Ovary (tissue), 9 donors: Measurements from ENCODE around the gene LGALS1. TPM values are rescaled to one million over a fixed set of nuclear protein-coding genes. Genes with fewer than 3 reads are reported as not detected.

Experiments
- DNase-seq, 5 donors: peaks; one replicate each; pipeline ENCODE4 v3.0.0-alpha.2; 2019 to 2020
- H3K27ac ChIP-seq, 2 donors: fragments of 200-600 bp; one replicate each; pipeline versions ENCODE4 v1.5.1 to v1.8.0; 2019 to 2022
- H3K27me3 ChIP-seq: fragments of 200-600 bp; one replicate; pipeline ENCODE4 v1.8.0; 2022
- H3K36me3 ChIP-seq: fragments of 200-600 bp; sonication (generic); one replicate; pipeline ENCODE4 v1.5.1; 2019
- H3K4me1 ChIP-seq: one replicate; pipeline ENCODE4 v1.8.1; 2013; ENCODE audit warnings: mild to moderate bottlenecking, moderate library complexity; ENCODE audit not compliant: insufficient read depth
- H3K4me3 ChIP-seq: fragments of 200-600 bp; sonication (generic); one replicate; pipeline ENCODE4 v1.5.1; 2017
- H3K9me3 ChIP-seq, 2 donors: fragments of 200-600 bp in 1 of 2; sonication (generic) in 1 of 2; one replicate each; pipeline versions ENCODE4 v1.5.1 to v1.8.1; 2013 to 2019; ENCODE audit warnings: mild to moderate bottlenecking in 1 of 2, moderate library complexity in 1 of 2
- EP300 ChIP-seq: sonication (generic); formaldehyde crosslinking; IDR thresholded peaks from one replicate; pipeline ENCODE4 v1.6.1; 2017; ENCODE audit warnings: antibody characterized with exemption
- POLR2A ChIP-seq: fragments of 450-650 bp; IDR thresholded peaks from one replicate; pipeline ENCODE4 v1.6.1; 2017; ENCODE audit warnings: antibody characterized with exemption, mild to moderate bottlenecking, moderate library complexity
- WGBS, 3 donors: extraction: QIAGEN DNeasy Blood & Tissue Kit in 1 of 3; methylation state at CpG; one replicate each; pipeline versions ENCODE4 v1.1.5 to v1.1.7; 2013 to 2017; 5-methylcytosine and 5-hydroxymethylcytosine counted together
- intact Hi-C, 4 donors: fragments of 100-400 bp; cut with DNase I; formaldehyde crosslinking; loops; one replicate each; pipeline versions ENCODE4 v1.11.0 to v1.15.1; 2022 to 2023
- polyA plus RNA-seq, 2 donors: library from polyadenylated mRNA; stranded (reverse); fragments of 200-250 nt in 1 of 2; fragments of 350-450 nt in 1 of 2; fragmentation: Illumina TruSeq in 1 of 2; extraction: RNeasy Lipid Tissue Mini Kit (QIAGEN cat#74804) in 1 of 2; gene quantifications; one replicate each; pipeline ENCODE4 v1.2.3, GENCODE V29; 2013 to 2014
- total RNA-seq, 7 donors: library from RNA; depleted of rRNA in 2 of 7; stranded (reverse); fragments of >200 nt in 2 of 7; fragmentation: NEBNext Ultra II Directional in 3 of 7; extraction: Animal tissue kit (Norgen Biotek cat#: 25700) in 3 of 7; gene quantifications; one replicate each; pipeline versions ENCODE4 v1.1.0 to v1.2.4, GENCODE V29; 2016 to 2023
- TF ChIP-seq, protein P1 (sequence below), 3 donors: fragments of 450-650 bp in 2 of 3; fragments of 200-600 bp in 1 of 3; IDR thresholded peaks; one replicate each; pipeline versions ENCODE4 v1.5.1 to v1.8.0; 2016 to 2022; ENCODE audit warnings: antibody characterized with exemption in 3 of 3, mild to moderate bottlenecking in 1 of 3
- donor health status: DM: no; HTN: no; CAD: no; lungs with moderate emphysema.
- donor health status: DM: no; HTN: no; CAD: no.
- donor health status: Bipolar disorder and iron deficiency.
- donor health status: DM: yes; HTN: yes; CAD: no.
- donor health status: DM: no; HTN: no; CAD: no.
- donor health status: DM: yes; HTN: yes; CAD: no.

LGALS1 gene
- total and polyA plus RNA-seq, 9 donors = 331 to 1,819 (median 1,125) TPM

DNA sequence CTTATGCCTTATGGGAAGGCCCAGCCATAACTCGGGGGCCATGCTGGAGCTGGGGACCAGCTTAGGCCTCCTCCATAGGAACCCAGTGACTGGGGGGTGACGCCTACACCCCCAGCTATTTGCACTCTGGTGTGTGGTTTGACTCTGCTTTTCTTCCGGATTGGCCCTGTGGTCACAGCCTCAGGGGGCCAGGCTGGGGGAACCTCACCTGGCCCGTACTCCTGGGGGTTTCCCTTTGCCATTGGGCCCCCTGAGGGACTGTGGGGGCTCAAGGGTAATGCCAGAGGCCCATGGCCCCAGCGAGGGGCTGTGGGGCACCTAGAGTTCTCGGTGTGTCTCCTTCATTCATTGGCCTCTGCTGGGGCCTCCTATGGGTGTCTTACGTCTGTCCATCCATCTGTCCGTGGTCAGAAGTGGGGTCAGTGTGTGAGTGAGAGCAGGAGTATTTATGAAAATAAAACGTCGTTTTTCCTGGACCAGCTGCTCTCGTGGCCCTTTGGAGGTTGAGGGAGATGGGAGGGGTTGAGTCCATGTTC, 42.3 kb upstream of the LGALS1 start:
- no peaks in the 10 kb centered on the region for H3K36me3 ChIP-seq
- intact Hi-C loops = no loop called here
- TF ChIP-seq, protein P1, sequence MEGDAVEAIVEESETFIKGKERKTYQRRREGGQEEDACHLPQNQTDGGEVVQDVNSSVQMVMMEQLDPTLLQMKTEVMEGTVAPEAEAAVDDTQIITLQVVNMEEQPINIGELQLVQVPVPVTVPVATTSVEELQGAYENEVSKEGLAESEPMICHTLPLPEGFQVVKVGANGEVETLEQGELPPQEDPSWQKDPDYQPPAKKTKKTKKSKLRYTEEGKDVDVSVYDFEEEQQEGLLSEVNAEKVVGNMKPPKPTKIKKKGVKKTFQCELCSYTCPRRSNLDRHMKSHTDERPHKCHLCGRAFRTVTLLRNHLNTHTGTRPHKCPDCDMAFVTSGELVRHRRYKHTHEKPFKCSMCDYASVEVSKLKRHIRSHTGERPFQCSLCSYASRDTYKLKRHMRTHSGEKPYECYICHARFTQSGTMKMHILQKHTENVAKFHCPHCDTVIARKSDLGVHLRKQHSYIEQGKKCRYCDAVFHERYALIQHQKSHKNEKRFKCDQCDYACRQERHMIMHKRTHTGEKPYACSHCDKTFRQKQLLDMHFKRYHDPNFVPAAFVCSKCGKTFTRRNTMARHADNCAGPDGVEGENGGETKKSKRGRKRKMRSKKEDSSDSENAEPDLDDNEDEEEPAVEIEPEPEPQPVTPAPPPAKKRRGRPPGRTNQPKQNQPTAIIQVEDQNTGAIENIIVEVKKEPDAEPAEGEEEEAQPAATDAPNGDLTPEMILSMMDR (IDR thresholded peaks at IDR 0.05) = no peak
- TF ChIP-seq POLR2A = no peak
- TF ChIP-seq EP300 = no peak
- H3K4me3 ChIP-seq = no peak overlapping the region
- H3K4me1 ChIP-seq = peaks cover 16% of the 10 kb centered on the region
- peak overlapping the region; percentile 78 to 84 for H3K27ac ChIP-seq
- no peaks in the 10 kb centered on the region for H3K9me3 ChIP-seq
- WGBS, 3 donors = 21 to 38% (median 27%) methylated on average over 9 to 11 of the region's 11 CpGs
- no peaks in the 10 kb centered on the region for H3K27me3 ChIP-seq
- DNase-seq = peak in 1 of 5 donors; percentile 56

DNA sequence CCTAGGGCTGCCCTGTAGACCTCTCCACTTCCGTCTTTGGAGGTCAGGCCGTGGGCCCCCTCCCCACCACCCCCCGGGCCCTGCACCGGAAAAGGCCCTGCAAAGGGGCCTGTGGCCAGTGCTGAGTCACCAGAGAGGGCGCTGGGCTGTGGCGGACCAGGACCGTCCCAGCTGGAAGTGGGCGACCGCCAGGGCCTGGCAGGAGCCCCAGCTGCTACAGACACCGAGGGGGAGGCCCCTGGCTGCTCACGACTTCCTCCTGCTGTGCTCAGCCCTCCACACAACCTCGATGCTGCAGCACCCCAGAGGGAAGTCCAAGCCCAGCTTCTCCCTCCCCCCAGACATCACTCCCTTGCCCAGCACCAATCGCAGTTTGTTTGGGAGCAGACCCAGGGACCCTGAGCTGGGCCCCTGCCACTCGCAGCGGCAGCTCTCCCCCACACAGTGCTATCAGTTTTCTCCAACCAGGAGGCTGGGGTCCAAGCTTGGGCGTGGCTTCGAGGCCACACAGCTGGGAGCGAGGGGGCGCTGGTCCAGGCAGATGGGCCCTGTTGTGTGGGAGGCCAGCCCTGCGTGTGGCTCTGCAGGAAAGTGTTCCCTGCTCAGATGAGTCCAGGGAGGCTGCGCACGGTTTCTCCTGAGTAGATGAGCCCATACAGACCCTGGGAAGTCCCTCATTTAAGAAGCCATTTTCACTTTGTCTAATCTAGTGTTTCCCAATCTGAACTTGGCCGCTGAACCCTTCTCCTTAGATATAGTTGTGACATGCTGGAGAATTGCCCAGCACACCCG, 41.6 kb upstream of the LGALS1 start:
- peak; percentile 91 to 97 (median 94) for DNase-seq
- Histone ChIP-seq H3K4me3 (peak overlapping the region; percentile 20), H3K27ac (peak overlapping the region; percentile 78 to 84), H3K27me3 (no peaks in the 10 kb centered on the region), H3K9me3 (no peaks in the 10 kb centered on the region), H3K4me1 (peaks cover 16% of the 10 kb centered on the region), H3K36me3 (no peaks in the 10 kb centered on the region)
- TF ChIP-seq POLR2A = no peak
- TF ChIP-seq, protein P1 (IDR thresholded peaks at IDR 0.05) = peak; percentile 3 to 41 (median 26)
- WGBS, 3 donors = 0 to 2% (median 1%) methylated on average over 22 to 24 of the region's 24 CpGs
- intact Hi-C loops = no loop called here

DNA sequence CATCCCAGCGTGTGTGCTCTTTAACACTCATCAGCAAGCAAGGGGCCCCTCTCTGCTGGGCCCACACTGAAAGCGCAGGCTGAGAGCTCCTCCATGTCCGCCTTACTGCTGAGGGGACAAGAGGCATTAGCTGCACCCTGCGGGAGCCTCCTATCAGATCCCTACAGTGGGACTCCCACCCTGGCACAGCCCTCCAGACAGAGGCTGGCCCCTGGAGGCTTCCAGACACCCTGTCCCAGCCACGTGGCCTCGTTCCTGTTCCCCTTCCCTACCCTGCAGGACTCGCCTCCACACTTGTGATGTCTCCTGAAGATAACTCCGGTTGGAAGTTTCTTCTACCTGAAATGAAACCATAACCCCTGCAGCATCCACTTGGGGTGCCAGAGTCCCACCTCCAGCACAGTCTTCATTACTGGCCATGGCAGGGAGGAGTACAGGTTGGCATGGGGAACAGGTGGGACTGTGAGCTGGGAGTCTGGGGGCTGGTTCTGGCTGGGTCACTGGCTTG, 41.0 kb upstream of the LGALS1 start:
- WGBS, 3 donors = 12 to 19% (median 17%) methylated on average over 8 of the region's 8 CpGs
- H3K4me3 ChIP-seq = peak overlapping the region; percentile 20

DNA sequence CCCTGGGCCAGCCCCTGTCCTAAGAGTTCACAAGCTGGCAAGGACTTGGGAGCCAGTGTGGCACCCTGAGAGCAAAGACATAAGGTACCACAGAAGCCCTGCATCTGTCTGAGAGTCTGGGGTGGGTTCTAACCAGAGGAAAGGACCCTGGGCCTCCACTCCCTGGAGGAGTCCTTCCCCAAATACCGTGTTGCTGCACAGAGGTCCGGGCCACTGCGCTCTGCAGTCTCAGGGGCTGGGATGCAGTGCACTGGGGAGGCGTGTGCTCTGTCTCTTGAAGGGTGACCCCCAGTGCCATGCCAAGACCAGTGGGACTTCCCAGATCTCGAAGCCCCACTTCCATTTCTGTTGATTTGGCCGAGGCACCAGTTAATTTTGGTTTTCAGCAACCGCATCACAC, 40.3 kb upstream of the LGALS1 start:
- no peak overlapping the region for H3K4me3 ChIP-seq
- peaks cover 16% of the 10 kb centered on the region for H3K4me1 ChIP-seq
- no peaks in the 10 kb centered on the region for H3K36me3 ChIP-seq
- intact Hi-C loops = no loop called here
- TF ChIP-seq POLR2A (no peak), EP300 (no peak)
- TF ChIP-seq, protein P1 (IDR thresholded peaks at IDR 0.05) = no peak
- DNase-seq = peak in 1 of 5 donors; percentile 36
- H3K27ac ChIP-seq = peak overlapping the region in 1 of 2 donors; percentile 84
- WGBS, 3 donors = 90 to 93% (median 93%) methylated on average over 5 to 7 of the region's 7 CpGs
- H3K9me3 ChIP-seq = no peaks in the 10 kb centered on the region
- H3K27me3 ChIP-seq = no peaks in the 10 kb centered on the region

More for the DNA sequence above, 41.0 kb upstream of the LGALS1 start:
- peak in 1 of 5 donors; percentile 59 for DNase-seq
- H3K36me3 ChIP-seq = no peaks in the 10 kb centered on the region
- H3K4me1 ChIP-seq = peaks cover 16% of the 10 kb centered on the region
- H3K27ac ChIP-seq = peak overlapping the region; percentile 18 to 84
- H3K9me3 ChIP-seq = no peaks in the 10 kb centered on the region
- TF ChIP-seq, protein P1 (IDR thresholded peaks at IDR 0.05) = peak in 2 of 3 donors; percentile 14 to 28
- no peak for TF ChIP-seq EP300
- intact Hi-C loops = no loop called here
- H3K27me3 ChIP-seq = no peaks in the 10 kb centered on the region
